Kidney capillary endothelial cell (primary cell): ENCODE data around the gene CBX5.
"Not testable (repeated sequence)": the region's sequence is repeated elsewhere in the genome, so short reads cannot be mapped to it uniquely, and the experiment has no call there.

ENCODE experiments used
- DNase-seq: peaks from one replicate; pipeline ENCODE4 v3.0.0-alpha.2; 2018; ENCODE audit warnings: low spot score

Gene CBX5

GRCh38 chr12:54279632-54280467, at the start of gene CBX5:
CBX5 (minus strand) TSS chr12:54280122; CDS start chr12:54257650, 22,472 bp downstream.
- DNase-seq, result peak; percentile 98

GRCh38 chr12:54328595-54329337, 48.8 kb upstream of the CBX5 start:
- DNase-seq, result no peak

GRCh38 chr12:54325442-54326109, 45.7 kb upstream of the CBX5 start:
- DNase-seq, result not testable (repeated sequence)

GRCh38 chr12:54324617-54325441, 44.9 kb upstream of the CBX5 start, which contains the start of gene COPZ1:
COPZ1 (plus strand) TSS chr12:54325131; CDS start chr12:54325164, 33 bp downstream.
- peak; percentile 100 for DNase-seq

- DNase-seq, result no peak
These were observed 41.4 kb upstream of the CBX5 start for GRCh38 chr12:54321363-54321762.

- DNase-seq, result not testable (repeated sequence)
These were observed 32.4 kb upstream of the CBX5 start for GRCh38 chr12:54312309-54312708.

- no peak for DNase-seq
These were observed 31.1 kb upstream of the CBX5 start for GRCh38 chr12:54311051-54311450.

- DNase-seq, result no peak
These were observed 27.2 kb upstream of the CBX5 start for GRCh38 chr12:54306925-54307741.

GRCh38 chr12:54304187-54304810, 24.4 kb upstream of the CBX5 start:
- DNase-seq, result no peak

GRCh38 chr12:54303640-54304039, 23.7 kb upstream of the CBX5 start:
- DNase-seq, result no peak

- DNase-seq, result no peak
These were observed 21.6 kb upstream of the CBX5 start for GRCh38 chr12:54301428-54302048.

- DNase-seq, result no peak
These were observed 21.0 kb upstream of the CBX5 start, which contains the start of gene NFE2 for GRCh38 chr12:54300732-54301427. NFE2 (minus strand) TSS chr12:54301015; CDS start chr12:54295248, 5,767 bp downstream.

GRCh38 chr12:54300225-54300731, 20.4 kb upstream of the CBX5 start:
- DNase-seq, result no peak

GRCh38 chr12:54299515-54300224, 19.7 kb upstream of the CBX5 start:
- no peak for DNase-seq

GRCh38 chr12:54298904-54299303, 19.0 kb upstream of the CBX5 start:
- no peak for DNase-seq

- DNase-seq, result no peak
These were observed 16.6 kb upstream of the CBX5 start for GRCh38 chr12:54296393-54297099.

- DNase-seq, result no peak
These were observed 15.1 kb upstream of the CBX5 start for GRCh38 chr12:54294953-54295566.
